B cell (primary cell): ENCODE results near the gene COMT. TPM values are rescaled to one million over a fixed set of nuclear protein-coding genes. Genes with fewer than 3 reads are reported as not detected.

Source experiments
- ATAC-seq: fragments of 200-7000 bp; cut with Tn5 transposase; one replicate; pipeline ENCODE4 v1.10.0; 2021; ENCODE audit warnings: low read depth, mild to moderate bottlenecking, moderate number of reproducible peaks, moderate library complexity
- CTCF ChIA-PET: fragments of 350-600 bp; sonication (Branson Sonifier 250); formaldehyde crosslinking; loops from one replicate; lab custom pipeline; 2021; ENCODE audit warnings: antibody characterized with exemption, inconsistent platforms; lab: Charles Lee
- POLR2A ChIA-PET: fragments of 350-600 bp; sonication (Branson Sonifier 250); formaldehyde crosslinking; loops from one replicate; lab custom pipeline; 2021; ENCODE audit warnings: antibody characterized with exemption; lab: Charles Lee
- DNase-seq: peaks from one replicate; pipeline ENCODE4 v3.0.0; 2013
- H2AFZ ChIP-seq: 2 replicates; pipeline ENCODE4 v1.6.1; 2012; ENCODE audit warnings: mild to moderate bottlenecking, low read depth, low read length; ENCODE audit not compliant: insufficient read depth, poor library complexity, severe bottlenecking
- H3K27ac ChIP-seq, 2 donors: 1 replicate in 1 of 2; 2 replicates in 1 of 2; pipeline ENCODE4 v1.5.1; 2012 to 2013; ENCODE audit warnings: low read length in 2 of 2, mild to moderate bottlenecking in 2 of 2, moderate library complexity in 1 of 2
- H3K27me3 ChIP-seq, 4 experiments: fragments of 200-600 bp in 1 of 4; sonication (generic) in 1 of 4; replicated peaks in 1 of 4; 1 replicate in 2 of 4; 2 replicates in 2 of 4; pipeline versions ENCODE4 v1.6.1 to v1.7.0; 2013 to 2016; ENCODE audit warnings: low read length in 3 of 4, mild to moderate bottlenecking in 2 of 4, mixed read lengths in 1 of 4, moderate library complexity in 1 of 4; ENCODE audit not compliant: insufficient read depth in 4 of 4, control insufficient read depth in 3 of 4; ENCODE audit errors: control extremely low read depth in 1 of 4
- H3K36me3 ChIP-seq, 2 experiments: replicated peaks in 1 of 2; 1 replicate in 1 of 2; 2 replicates in 1 of 2; pipeline versions ENCODE4 v1.6.1 to v1.7.1; 2013; ENCODE audit warnings: low read length in 1 of 2; ENCODE audit not compliant: insufficient read depth in 2 of 2, control insufficient read depth in 1 of 2; ENCODE audit errors: control extremely low read depth in 1 of 2, extremely low read depth in 1 of 2
- H3K4me1 ChIP-seq, 2 donors: fragments of 200-600 bp in 1 of 2; sonication (generic) in 1 of 2; 1 replicate in 1 of 2; 2 replicates in 1 of 2; pipeline versions ENCODE4 v1.5.1 to v1.6.1; 2013 to 2017; ENCODE audit warnings: low read length in 2 of 2; ENCODE audit not compliant: control insufficient read depth in 2 of 2, insufficient read depth in 2 of 2
- H3K4me2 ChIP-seq: replicated peaks from 2 replicates; pipeline ENCODE3; 2012; ENCODE audit warnings: mild to moderate bottlenecking, low read depth, low read length; ENCODE audit not compliant: poor library complexity, severe bottlenecking
- H3K4me3 ChIP-seq, 5 experiments: fragments of 200-600 bp in 1 of 5; sonication (generic) in 1 of 5; 1 replicate in 3 of 5; 2 replicates in 2 of 5; pipeline versions ENCODE4 v1.5.1 to v1.7.0; 2011 to 2016; ENCODE audit warnings: low read length in 4 of 5, mild to moderate bottlenecking in 4 of 5, low read depth in 2 of 5, control low read depth in 1 of 5, moderate library complexity in 1 of 5; ENCODE audit not compliant: insufficient read depth in 1 of 5; ENCODE audit errors: control extremely low read depth in 1 of 5, extremely low read depth in 1 of 5
- H3K79me2 ChIP-seq: fragments of 200-600 bp; sonication (generic); one replicate; pipeline ENCODE4 v1.6.0; 2016; ENCODE audit warnings: low read length; ENCODE audit not compliant: control insufficient read depth, insufficient read depth
- H3K9ac ChIP-seq: fragments of 200-600 bp; sonication (generic); 2 replicates; pipeline ENCODE4 v1.6.1; 2017; ENCODE audit warnings: mild to moderate bottlenecking, low read length, moderate library complexity
- H3K9me3 ChIP-seq, 3 donors: one replicate each; pipeline versions ENCODE4 v1.6.1 to v1.7.1; 2013; ENCODE audit warnings: low read length in 2 of 3; ENCODE audit not compliant: control insufficient read depth in 2 of 3, insufficient read depth in 1 of 3; ENCODE audit errors: control extremely low read depth in 1 of 3
- H4K20me1 ChIP-seq: 2 replicates; pipeline ENCODE4 v1.6.0; 2012; ENCODE audit warnings: mild to moderate bottlenecking, low read length; ENCODE audit not compliant: insufficient read depth, control insufficient read depth, poor library complexity, severe bottlenecking
- H3K27ac Mint-ChIP-seq: one replicate; pipeline ENCODE4 v1.8.0; 2021; ENCODE audit warnings: mixed read lengths
- H3K27me3 Mint-ChIP-seq: one replicate; pipeline ENCODE4 v1.8.0; 2021; ENCODE audit warnings: mixed read lengths
- H3K4me1 Mint-ChIP-seq: one replicate; pipeline ENCODE4 v1.8.0; 2021; ENCODE audit warnings: mixed read lengths
- H3K4me3 Mint-ChIP-seq: one replicate; pipeline ENCODE4 v1.8.0; 2021; ENCODE audit warnings: mixed read lengths
- H3K9me3 Mint-ChIP-seq: one replicate; pipeline ENCODE4 v1.8.0; 2022; ENCODE audit warnings: mixed read lengths; ENCODE audit not compliant: insufficient read depth
- EZH2 ChIP-seq: IDR thresholded peaks from 2 replicates; pipeline ENCODE4 v1.6.1; 2012; ENCODE audit warnings: borderline replicate concordance, low read depth, mild to moderate bottlenecking, moderate library complexity, low read length; ENCODE audit not compliant: insufficient read depth, poor library complexity, severe bottlenecking
- WGBS: methylation state at CpG from one replicate; pipeline ENCODE4 v1.1.5; 2013; ENCODE audit warnings: missing lambda C conversion rate; ENCODE audit not compliant: insufficient coverage; 5-methylcytosine and 5-hydroxymethylcytosine counted together
- intact Hi-C: fragments of 100-400 bp; cut with micrococcal nuclease; formaldehyde crosslinking; loops from one replicate; pipeline ENCODE4 v1.10.0; 2022
- polyA plus RNA-seq: library from polyadenylated mRNA; depleted of rRNA; stranded (reverse); fragments of >200 nt; gene quantifications from 2 replicates; pipeline ENCODE4 v1.2.3, GENCODE V29; 2012
- total RNA-seq, 2 donors: library from RNA; stranded (reverse); fragments of 120-200 nt in 1 of 2; gene quantifications; 1 replicate in 1 of 2; 2 replicates in 1 of 2; pipeline versions ENCODE4 v1.2.3 to v1.2.4, GENCODE V29; 2013 to 2022
- TF ChIP-seq, protein P1 (sequence below): fragments of 200-600 bp; IDR thresholded peaks from one replicate; pipeline ENCODE4 v1.8.0; 2022; ENCODE audit warnings: antibody characterized with exemption, mild to moderate bottlenecking

The COMT gene
- total and polyA plus RNA-seq, 2 donors (not counting 1 experiment from before 2014, with no cell fraction given): 32.6 to 58.3 TPM

DNA sequence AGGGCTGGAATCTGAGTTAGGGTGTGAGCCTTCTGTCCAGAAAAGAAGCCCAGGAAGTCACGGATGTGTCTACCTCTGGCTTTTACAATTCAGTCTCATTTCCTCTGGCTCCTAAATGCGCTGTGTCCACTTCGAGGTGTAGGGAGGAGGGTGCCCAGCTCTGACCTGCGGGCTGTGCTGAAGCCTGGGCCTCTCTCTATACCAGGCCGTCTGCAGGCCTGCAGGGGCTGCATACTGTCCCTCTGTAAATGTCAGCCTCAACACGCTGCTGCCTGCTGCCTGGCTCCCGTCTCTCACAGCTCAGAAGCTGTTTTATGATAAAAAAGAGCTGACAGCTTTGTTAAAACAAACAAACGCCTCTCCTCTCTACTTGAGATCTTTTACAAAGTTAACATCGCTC, 60.6 kb downstream of the COMT start:
- Mint-ChIP-seq H3K27me3 (no peaks in the 10 kb centered on the region), H3K4me3 (no peak overlapping the region), H3K9me3 (peaks cover 4% of the 10 kb centered on the region), H3K27ac (no peak overlapping the region), H3K4me1 (no peaks in the 10 kb centered on the region)
- Histone ChIP-seq H3K36me3 (no peaks in the 10 kb centered on the region), H3K4me2 (no peak overlapping the region), H4K20me1 (no peaks in the 10 kb centered on the region), H3K27ac (no peak overlapping the region), H3K9ac (no peak overlapping the region), H3K4me1 (no peaks in the 10 kb centered on the region), H3K4me3 (no peak overlapping the region), H3K79me2 (no peaks in the 10 kb centered on the region), H2AFZ (no peak overlapping the region), H3K9me3 (peaks cover 1 to 9% (median 8%) of the 10 kb centered on the region in 3 donors), H3K27me3 (no peaks in the 10 kb centered on the region)
- intact Hi-C loops: no loop called here
- POLR2A ChIA-PET: no interaction called here
- CTCF ChIA-PET: no interaction called here
- WGBS: 100% methylated on average over 4 of the region's 9 CpGs
- TF ChIP-seq, protein P1, sequence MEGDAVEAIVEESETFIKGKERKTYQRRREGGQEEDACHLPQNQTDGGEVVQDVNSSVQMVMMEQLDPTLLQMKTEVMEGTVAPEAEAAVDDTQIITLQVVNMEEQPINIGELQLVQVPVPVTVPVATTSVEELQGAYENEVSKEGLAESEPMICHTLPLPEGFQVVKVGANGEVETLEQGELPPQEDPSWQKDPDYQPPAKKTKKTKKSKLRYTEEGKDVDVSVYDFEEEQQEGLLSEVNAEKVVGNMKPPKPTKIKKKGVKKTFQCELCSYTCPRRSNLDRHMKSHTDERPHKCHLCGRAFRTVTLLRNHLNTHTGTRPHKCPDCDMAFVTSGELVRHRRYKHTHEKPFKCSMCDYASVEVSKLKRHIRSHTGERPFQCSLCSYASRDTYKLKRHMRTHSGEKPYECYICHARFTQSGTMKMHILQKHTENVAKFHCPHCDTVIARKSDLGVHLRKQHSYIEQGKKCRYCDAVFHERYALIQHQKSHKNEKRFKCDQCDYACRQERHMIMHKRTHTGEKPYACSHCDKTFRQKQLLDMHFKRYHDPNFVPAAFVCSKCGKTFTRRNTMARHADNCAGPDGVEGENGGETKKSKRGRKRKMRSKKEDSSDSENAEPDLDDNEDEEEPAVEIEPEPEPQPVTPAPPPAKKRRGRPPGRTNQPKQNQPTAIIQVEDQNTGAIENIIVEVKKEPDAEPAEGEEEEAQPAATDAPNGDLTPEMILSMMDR: no peak
- TF ChIP-seq EZH2: no peak
- DNase-seq (no peak), ATAC-seq (no peak)

DNA sequence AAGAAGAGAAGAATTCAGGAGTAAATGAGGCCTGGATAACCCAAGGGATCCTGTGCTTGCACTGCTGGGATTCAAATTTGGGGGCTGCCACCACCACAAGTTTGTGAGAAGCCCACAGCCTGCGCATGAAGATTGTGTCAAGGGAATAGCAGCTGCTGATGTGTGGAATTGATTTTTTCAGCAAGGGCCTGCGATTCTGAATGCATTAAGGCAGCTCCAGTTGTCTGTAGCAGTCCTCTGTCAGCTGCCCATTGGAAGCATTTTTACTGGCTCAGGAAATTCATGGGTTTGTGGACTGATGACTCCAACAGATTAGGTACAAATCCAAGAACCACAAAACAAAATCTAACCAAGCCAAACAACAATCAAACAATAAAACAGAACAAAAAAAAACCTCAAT, 61.1 kb downstream of the COMT start:
- no peaks in the 10 kb centered on the region for H3K4me1 Mint-ChIP-seq
- peaks cover 4% of the 10 kb centered on the region for H3K9me3 Mint-ChIP-seq
- no peaks in the 10 kb centered on the region for H3K79me2 ChIP-seq
- H3K27me3 ChIP-seq: no peaks in the 10 kb centered on the region
- no peak overlapping the region for H3K9ac ChIP-seq
- H3K4me3 Mint-ChIP-seq: no peak overlapping the region
- ChIA-PET CTCF (no interaction called here), POLR2A (no interaction called here)
- no peaks in the 10 kb centered on the region for H3K36me3 ChIP-seq
- H3K27ac ChIP-seq: no peak overlapping the region
- WGBS: 88% methylated on average over 2 of the region's 2 CpGs
- H3K9me3 ChIP-seq: peaks cover 1 to 9% (median 8%) of the 10 kb centered on the region in 3 donors
- no peak overlapping the region for H3K27ac Mint-ChIP-seq
- TF ChIP-seq, protein P1: no peak
- no peak for TF ChIP-seq EZH2
- intact Hi-C loops: no loop called here
- no peak overlapping the region for H3K4me3 ChIP-seq
- no peaks in the 10 kb centered on the region for H4K20me1 ChIP-seq
- no peak overlapping the region for H3K4me2 ChIP-seq
- no peak overlapping the region for H2AFZ ChIP-seq
- no peaks in the 10 kb centered on the region for H3K27me3 Mint-ChIP-seq
- no peak for DNase-seq
- no peaks in the 10 kb centered on the region for H3K4me1 ChIP-seq
- no peak for ATAC-seq
